Measurements from ENCODE around the gene PAM.

Gene PAM

DNA sequence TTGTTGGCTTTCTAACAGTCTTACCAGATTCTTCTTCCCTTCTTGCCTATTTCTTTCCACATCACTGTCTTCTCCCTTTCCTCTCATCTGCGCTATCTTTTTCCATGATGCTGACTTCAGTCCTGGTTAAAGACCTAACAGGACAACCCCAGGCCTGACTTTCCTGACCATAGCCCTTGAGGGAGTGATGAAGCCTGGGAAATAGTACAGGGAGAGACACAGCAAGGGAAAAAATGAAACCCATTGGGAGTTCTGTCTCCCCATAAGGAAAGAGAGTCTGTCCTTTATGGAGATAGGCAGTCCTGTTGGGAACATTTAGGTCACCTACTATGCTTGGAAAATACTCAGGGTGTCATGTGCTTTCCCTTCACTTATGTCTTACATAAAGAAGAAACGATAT is 272.2 kb downstream of the PAM start (continued):
- TF ChIP-seq TOX (CRISPR knock-in tag; IDR thresholded peaks at IDR 0.05; ENCODE audit: borderline replicate concordance) (no peak), ZFP30 (CRISPR knock-in tag; IDR thresholded peaks at IDR 0.05) (no peak), RARB (CRISPR knock-in tag; IDR thresholded peaks at IDR 0.05) (no peak), OSR1 (CRISPR knock-in tag; IDR thresholded peaks at IDR 0.05) (no peak), ZNF70 (CRISPR knock-in tag; IDR thresholded peaks at IDR 0.05) (no peak), ZC3H10 (CRISPR knock-in tag; IDR thresholded peaks at IDR 0.05) (no peak)
- TF ChIP-seq, protein P1, sequence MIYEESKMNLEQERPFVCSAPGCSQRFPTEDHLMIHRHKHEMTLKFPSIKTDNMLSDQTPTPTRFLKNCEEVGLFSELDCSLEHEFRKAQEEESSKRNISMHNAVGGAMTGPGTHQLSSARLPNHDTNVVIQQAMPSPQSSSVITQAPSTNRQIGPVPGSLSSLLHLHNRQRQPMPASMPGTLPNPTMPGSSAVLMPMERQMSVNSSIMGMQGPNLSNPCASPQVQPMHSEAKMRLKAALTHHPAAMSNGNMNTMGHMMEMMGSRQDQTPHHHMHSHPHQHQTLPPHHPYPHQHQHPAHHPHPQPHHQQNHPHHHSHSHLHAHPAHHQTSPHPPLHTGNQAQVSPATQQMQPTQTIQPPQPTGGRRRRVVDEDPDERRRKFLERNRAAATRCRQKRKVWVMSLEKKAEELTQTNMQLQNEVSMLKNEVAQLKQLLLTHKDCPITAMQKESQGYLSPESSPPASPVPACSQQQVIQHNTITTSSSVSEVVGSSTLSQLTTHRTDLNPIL (CRISPR knock-in tag; IDR thresholded peaks at IDR 0.05; ENCODE audit: low read depth): no peak

DNA sequence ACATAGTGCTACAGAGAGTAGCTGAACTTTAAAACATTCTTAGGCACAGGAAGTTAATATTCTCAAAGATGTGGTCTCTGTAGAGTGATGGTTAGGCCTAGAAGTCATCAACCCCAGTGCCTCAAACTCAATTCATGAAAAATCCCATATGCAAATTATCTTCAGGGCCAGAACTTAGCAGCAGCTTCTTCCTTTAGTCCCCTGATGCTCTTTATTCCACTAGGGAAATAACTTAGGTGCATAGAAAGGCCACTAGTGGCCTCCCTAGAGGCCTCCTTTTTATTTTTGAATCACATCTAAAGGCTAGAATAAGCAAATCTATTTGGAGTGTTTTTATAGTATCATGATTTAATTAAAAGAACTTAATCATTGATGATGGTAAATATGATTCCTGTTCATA is 276.5 kb downstream of the PAM start:
- TF ChIP-seq, protein P2, sequence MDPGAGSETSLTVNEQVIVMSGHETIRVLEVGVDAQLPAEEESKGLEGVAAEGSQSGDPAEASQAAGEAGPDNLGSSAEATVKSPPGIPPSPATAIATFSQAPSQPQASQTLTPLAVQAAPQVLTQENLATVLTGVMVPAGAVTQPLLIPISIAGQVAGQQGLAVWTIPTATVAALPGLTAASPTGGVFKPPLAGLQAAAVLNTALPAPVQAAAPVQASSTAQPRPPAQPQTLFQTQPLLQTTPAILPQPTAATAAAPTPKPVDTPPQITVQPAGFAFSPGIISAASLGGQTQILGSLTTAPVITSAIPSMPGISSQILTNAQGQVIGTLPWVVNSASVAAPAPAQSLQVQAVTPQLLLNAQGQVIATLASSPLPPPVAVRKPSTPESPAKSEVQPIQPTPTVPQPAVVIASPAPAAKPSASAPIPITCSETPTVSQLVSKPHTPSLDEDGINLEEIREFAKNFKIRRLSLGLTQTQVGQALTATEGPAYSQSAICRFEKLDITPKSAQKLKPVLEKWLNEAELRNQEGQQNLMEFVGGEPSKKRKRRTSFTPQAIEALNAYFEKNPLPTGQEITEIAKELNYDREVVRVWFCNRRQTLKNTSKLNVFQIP (CRISPR knock-in tag; IDR thresholded peaks at IDR 0.05; ENCODE audit: borderline replicate concordance, low read depth): no peak
- TF ChIP-seq, protein P3, sequence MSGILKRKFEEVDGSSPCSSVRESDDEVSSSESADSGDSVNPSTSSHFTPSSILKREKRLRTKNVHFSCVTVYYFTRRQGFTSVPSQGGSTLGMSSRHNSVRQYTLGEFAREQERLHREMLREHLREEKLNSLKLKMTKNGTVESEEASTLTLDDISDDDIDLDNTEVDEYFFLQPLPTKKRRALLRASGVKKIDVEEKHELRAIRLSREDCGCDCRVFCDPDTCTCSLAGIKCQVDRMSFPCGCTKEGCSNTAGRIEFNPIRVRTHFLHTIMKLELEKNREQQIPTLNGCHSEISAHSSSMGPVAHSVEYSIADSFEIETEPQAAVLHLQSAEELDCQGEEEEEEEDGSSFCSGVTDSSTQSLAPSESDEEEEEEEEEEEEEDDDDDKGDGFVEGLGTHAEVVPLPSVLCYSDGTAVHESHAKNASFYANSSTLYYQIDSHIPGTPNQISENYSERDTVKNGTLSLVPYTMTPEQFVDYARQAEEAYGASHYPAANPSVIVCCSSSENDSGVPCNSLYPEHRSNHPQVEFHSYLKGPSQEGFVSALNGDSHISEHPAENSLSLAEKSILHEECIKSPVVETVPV (CRISPR knock-in tag; IDR thresholded peaks at IDR 0.05): no peak
- no peak for TF ChIP-seq ZFP3 (CRISPR knock-in tag; IDR thresholded peaks at IDR 0.05)
- TF ChIP-seq ISL1 (CRISPR knock-in tag; IDR thresholded peaks at IDR 0.05): no peak
- TF ChIP-seq, protein P4, sequence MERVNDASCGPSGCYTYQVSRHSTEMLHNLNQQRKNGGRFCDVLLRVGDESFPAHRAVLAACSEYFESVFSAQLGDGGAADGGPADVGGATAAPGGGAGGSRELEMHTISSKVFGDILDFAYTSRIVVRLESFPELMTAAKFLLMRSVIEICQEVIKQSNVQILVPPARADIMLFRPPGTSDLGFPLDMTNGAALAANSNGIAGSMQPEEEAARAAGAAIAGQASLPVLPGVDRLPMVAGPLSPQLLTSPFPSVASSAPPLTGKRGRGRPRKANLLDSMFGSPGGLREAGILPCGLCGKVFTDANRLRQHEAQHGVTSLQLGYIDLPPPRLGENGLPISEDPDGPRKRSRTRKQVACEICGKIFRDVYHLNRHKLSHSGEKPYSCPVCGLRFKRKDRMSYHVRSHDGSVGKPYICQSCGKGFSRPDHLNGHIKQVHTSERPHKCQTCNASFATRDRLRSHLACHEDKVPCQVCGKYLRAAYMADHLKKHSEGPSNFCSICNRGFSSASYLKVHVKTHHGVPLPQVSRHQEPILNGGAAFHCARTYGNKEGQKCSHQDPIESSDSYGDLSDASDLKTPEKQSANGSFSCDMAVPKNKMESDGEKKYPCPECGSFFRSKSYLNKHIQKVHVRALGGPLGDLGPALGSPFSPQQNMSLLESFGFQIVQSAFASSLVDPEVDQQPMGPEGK (CRISPR knock-in tag; IDR thresholded peaks at IDR 0.05; ENCODE audit: borderline replicate concordance): no peak
- no peak for TF ChIP-seq SNAI2 (CRISPR knock-in tag; IDR thresholded peaks at IDR 0.05)
- no peak for TF ChIP-seq GLIS3 (CRISPR knock-in tag; IDR thresholded peaks at IDR 0.05)
- no peak for TF ChIP-seq ZNF70 (CRISPR knock-in tag; IDR thresholded peaks at IDR 0.05)
- TF ChIP-seq, protein P1 (CRISPR knock-in tag; IDR thresholded peaks at IDR 0.05; ENCODE audit: low read depth): no peak
- TF ChIP-seq PPARA (CRISPR knock-in tag; IDR thresholded peaks at IDR 0.05; ENCODE audit: borderline replicate concordance): no peak
- no peak for TF ChIP-seq TOX (CRISPR knock-in tag; IDR thresholded peaks at IDR 0.05; ENCODE audit: borderline replicate concordance)
- TF ChIP-seq ZC3H10 (CRISPR knock-in tag; IDR thresholded peaks at IDR 0.05): no peak
- TF ChIP-seq ZNF565 (CRISPR knock-in tag; conservative IDR thresholded peaks at IDR 0.05; ENCODE audit: low read depth): no peak
- no peak for TF ChIP-seq ZFP30 (CRISPR knock-in tag; IDR thresholded peaks at IDR 0.05)
- no peak for TF ChIP-seq OSR1 (CRISPR knock-in tag; IDR thresholded peaks at IDR 0.05)
- TF ChIP-seq, protein P5, sequence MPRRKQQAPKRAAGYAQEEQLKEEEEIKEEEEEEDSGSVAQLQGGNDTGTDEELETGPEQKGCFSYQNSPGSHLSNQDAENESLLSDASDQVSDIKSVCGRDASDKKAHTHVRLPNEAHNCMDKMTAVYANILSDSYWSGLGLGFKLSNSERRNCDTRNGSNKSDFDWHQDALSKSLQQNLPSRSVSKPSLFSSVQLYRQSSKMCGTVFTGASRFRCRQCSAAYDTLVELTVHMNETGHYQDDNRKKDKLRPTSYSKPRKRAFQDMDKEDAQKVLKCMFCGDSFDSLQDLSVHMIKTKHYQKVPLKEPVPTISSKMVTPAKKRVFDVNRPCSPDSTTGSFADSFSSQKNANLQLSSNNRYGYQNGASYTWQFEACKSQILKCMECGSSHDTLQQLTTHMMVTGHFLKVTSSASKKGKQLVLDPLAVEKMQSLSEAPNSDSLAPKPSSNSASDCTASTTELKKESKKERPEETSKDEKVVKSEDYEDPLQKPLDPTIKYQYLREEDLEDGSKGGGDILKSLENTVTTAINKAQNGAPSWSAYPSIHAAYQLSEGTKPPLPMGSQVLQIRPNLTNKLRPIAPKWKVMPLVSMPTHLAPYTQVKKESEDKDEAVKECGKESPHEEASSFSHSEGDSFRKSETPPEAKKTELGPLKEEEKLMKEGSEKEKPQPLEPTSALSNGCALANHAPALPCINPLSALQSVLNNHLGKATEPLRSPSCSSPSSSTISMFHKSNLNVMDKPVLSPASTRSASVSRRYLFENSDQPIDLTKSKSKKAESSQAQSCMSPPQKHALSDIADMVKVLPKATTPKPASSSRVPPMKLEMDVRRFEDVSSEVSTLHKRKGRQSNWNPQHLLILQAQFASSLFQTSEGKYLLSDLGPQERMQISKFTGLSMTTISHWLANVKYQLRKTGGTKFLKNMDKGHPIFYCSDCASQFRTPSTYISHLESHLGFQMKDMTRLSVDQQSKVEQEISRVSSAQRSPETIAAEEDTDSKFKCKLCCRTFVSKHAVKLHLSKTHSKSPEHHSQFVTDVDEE (CRISPR knock-in tag; IDR thresholded peaks at IDR 0.05): no peak
- no peak for TF ChIP-seq TCF4 (CRISPR knock-in tag; IDR thresholded peaks at IDR 0.05; ENCODE audit: borderline replicate concordance)
- no peak for TF ChIP-seq ZNF8 (CRISPR knock-in tag; IDR thresholded peaks at IDR 0.05)
- TF ChIP-seq CSDC2 (CRISPR knock-in tag; IDR thresholded peaks at IDR 0.05): no peak
- no peak for ATAC-seq

DNA sequence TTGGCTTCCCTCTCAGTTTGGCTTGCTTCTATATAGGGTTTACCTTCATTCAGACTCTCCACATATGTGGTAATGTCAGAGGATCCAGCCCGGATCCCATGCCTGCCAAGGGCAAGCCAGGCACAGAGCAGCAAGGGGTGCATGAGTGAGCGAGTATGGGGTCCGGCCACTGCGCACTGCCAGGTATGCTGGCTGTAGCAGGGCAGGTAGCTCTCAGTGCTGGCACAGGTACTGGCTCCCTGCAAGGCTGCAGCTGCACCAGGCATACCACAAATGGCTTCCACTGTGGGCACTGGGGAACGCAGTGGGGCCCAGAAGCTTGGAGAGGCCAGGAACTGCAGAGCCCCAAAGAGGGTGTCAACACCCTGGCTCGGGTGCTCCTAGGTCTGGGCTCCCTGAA is 278.6 kb downstream of the PAM start:
- TF ChIP-seq ZNF565 (CRISPR knock-in tag; conservative IDR thresholded peaks at IDR 0.05; ENCODE audit: low read depth) (no peak), ZFP3 (CRISPR knock-in tag; IDR thresholded peaks at IDR 0.05) (no peak), ZNF70 (CRISPR knock-in tag; IDR thresholded peaks at IDR 0.05) (no peak), SNAI2 (CRISPR knock-in tag; IDR thresholded peaks at IDR 0.05) (no peak), ZNF8 (CRISPR knock-in tag; IDR thresholded peaks at IDR 0.05) (no peak), ESRRG (CRISPR knock-in tag; IDR thresholded peaks at IDR 0.05) (no peak), OSR1 (CRISPR knock-in tag; IDR thresholded peaks at IDR 0.05) (no peak), GLIS3 (CRISPR knock-in tag; IDR thresholded peaks at IDR 0.05) (no peak)
- TF ChIP-seq, protein P1 (CRISPR knock-in tag; IDR thresholded peaks at IDR 0.05; ENCODE audit: low read depth): no peak
- TF ChIP-seq, protein P4 (CRISPR knock-in tag; IDR thresholded peaks at IDR 0.05; ENCODE audit: borderline replicate concordance): no peak
- TF ChIP-seq, protein P2 (CRISPR knock-in tag; IDR thresholded peaks at IDR 0.05; ENCODE audit: borderline replicate concordance, low read depth): no peak
- no peak for ATAC-seq

Data from SK-N-SH treated with all-trans-retinoic acid at 6 μM for 48 hours (cell line).